GM18505 (cell line): ENCODE data around the gene EGFL6.
"Not testable (repeated sequence)": the region's sequence is repeated elsewhere in the genome, so short reads cannot be mapped to it uniquely, and the experiment has no call there.

Experiments
- ATAC-seq: cut with Tn5 transposase; IDR thresholded peaks from one replicate; pipeline ENCODE4 v1.9.1; 2021; ENCODE audit not compliant: unreplicated experiment
- POLR2A ChIP-seq: IDR thresholded peaks from 4 replicates; pipeline ENCODE4 v1.6.1; 2011; ENCODE audit warnings: borderline replicate concordance; ENCODE audit not compliant: insufficient read depth, insufficient read length; ENCODE audit errors: extremely low read depth

The EGFL6 gene

DNA sequence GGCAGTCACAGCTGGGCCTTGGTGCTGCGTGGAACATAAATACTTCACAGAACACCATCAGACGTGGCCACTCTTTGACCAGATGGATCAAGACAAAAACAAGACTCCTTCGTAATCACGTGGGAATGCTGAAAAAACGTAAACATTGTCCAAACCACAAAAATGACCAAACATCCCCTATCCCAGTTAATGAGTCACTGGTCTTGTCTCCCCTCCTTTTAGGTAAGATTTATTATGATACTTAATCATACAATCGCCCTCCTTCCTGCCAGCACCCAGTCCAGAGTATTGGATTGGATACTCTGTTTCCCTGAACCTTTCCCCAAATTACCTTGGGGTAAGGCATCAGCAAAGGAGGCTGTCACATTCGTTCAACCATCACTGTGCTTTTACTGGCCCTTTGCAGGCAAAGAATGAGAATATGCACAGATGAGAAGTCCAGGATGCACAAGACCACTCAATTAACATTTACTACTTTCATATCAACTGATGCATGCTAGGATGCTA is 82.9 kb downstream of the EGFL6 start:
- no peak for TF ChIP-seq POLR2A
- ATAC-seq, result peak; percentile 2

DNA sequence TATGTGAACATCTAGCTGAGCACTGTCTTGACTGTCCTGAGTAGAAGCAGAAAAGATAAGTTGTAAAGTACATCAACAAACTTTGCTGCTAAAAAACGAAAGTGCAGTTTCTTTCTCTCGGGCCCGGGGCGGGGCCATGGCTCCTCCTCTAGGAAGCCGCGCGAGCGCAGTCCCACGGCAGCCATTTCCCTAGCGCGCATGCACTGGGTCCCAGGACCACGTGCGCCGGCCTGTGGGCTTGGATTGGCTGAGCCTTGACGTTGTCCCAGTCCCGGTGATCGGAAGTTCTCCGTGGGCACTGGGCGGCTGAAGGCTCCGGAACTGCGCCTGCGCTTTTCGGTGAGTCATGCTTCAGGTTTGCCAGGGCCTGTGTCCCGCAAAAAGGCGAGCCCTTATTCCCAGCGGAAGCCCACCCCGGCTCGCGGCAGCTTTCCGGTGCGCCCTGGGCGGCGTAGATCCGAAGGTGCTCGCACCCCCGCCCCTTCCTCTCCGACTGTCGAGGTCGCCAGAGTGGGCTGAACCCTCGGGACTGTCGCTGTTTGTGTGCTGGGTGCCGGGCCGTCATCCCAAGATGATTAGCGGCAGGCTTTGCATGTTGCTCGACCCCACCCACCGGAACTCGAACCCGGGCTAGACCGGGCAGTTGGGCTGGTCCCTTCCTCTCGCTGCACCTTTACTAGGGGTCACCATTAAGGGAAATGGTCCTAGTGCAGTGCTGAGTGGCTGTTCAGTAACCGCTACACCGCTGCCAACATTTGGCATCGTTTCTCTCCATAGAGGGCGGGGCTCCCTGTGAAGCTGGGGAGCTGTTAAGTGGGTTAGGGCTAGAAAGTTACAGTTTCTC is 83.7 kb downstream of the EGFL6 start, which contains the start of gene TCEANC:
TSS of gene TCEANC (plus strand) at position 292 of the 844 bp plus-strand sequence. CDS start 9,368 bp downstream, outside the sequence.
- TF ChIP-seq POLR2A, result peak; percentile 86
- peak; percentile 97 for ATAC-seq

DNA sequence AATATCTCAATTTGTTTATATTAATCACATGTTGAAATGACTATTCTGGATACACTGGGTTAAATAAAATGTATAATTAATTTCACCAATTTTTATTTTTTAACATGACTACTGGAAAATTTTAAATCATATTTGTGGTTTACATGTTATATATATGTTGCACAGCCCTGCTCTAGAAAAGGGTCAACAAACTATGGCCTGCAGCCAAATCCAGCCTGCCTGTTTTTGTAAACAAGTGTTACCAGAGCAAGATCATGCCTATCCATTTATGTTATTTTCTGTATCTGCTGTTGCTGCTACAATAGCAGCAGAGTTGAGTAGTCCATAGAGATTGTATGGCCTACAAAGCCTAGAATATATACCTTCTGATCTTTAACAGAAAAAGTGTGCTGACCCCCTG is 84.7 kb downstream of the EGFL6 start:
- TF ChIP-seq POLR2A, result no peak
- no peak for ATAC-seq

DNA sequence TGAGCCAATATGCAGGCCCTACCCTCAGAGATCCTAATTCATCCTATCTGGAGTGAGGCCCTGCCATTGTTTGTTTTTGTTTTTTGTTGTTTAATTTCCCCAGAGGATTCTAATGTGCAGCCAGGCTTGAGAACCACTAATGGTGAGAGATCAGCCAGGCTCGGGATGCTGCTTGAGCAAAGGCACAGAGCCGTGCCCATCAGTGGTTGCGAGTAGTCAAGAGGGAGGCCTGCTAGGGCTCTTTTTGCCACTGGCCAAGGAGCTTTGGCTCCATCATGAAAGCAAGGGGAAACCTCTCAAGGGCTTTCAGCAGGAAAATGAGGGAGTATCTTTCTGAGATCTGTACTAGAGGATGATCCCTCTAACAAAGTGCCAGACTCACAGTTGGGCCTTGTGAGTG is 86.3 kb downstream of the EGFL6 start:
- no peak for TF ChIP-seq POLR2A

DNA sequence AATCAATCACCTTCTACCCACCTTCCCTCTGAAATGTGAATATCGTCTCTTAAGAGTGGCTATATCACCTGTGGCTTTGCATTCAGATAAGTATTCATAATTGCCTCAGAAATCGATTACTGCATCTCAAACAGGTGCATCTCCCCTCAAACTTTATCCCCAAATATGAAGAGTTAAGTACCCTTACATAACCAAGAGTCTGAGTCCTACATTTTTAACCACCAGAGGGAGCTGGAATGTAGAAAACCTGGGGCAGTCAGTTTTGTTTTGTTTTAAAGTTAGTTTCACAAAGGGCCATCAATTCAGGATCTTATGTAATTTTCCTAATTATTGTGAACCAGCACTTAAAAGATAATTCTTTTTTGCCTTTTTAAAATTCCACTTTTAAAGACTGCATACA is 89.2 kb downstream of the EGFL6 start:
- no peak for ATAC-seq
- TF ChIP-seq POLR2A, result no peak

More for the DNA sequence above, 86.3 kb downstream of the EGFL6 start:
- no peak for ATAC-seq

DNA sequence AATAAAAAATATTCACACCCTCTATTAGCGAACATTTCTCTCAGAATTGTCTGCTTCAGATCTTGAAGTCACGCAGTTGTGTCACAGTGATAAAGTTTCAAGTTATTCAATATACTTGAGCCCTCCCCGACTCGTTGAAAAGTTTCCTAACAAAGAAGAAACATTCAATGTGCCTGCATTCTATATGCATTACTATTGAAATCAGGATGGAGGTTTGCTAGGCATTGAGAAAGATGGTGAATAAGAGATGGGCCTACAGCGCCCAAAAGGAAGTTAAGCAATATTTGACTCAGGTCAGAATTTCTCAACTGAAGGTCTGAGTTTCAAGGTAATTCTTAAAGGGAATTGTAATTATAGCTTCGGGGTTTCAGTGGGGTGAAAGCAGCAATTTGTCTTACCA is 89.7 kb downstream of the EGFL6 start:
- no peak for ATAC-seq
- no peak for TF ChIP-seq POLR2A

DNA sequence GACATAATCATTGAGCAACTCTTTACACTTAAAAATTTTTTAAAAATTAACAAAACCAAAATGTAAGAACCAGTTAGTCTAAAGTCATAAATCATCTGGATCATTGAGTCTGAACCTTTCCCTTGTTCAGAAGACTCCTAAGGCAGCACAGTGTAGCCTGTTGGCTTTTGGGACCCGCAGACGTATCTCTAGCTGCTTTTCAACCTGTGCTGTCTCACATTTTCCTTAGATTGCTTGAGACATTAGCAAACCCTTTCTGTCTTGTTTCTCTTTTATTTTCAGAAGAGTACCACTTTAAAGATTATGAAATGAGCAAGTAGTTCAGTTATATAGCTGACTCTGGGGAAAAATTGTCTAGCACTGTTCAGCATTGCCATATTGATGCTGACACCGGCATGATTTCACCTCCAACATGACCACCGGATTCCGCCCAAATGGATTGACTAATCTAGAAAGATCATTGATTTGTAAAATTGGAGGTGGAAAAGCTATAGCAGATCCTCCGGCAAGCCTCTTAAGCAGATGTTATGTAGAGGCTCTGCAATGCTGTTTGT is 92.4 kb downstream of the EGFL6 start:
- TF ChIP-seq POLR2A, result no peak
- no peak for ATAC-seq

DNA sequence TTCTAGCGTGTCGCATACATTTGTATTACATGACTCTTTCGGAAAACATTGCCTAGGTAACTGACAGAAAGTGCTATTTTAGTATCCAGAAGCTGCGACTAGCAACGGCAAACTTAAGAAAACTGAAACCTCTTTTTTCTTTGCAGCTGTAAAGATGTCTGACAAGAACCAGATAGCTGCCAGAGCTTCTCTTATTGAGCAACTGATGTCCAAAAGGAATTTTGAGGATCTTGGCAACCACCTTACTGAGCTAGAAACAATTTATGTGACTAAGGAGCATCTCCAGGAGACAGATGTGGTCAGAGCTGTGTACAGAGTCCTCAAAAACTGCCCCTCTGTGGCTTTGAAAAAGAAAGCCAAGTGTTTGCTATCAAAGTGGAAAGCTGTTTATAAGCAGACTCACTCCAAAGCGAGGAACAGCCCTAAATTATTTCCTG is 93.0 kb downstream of the EGFL6 start:
- no peak for TF ChIP-seq POLR2A
- ATAC-seq, result no peak

DNA sequence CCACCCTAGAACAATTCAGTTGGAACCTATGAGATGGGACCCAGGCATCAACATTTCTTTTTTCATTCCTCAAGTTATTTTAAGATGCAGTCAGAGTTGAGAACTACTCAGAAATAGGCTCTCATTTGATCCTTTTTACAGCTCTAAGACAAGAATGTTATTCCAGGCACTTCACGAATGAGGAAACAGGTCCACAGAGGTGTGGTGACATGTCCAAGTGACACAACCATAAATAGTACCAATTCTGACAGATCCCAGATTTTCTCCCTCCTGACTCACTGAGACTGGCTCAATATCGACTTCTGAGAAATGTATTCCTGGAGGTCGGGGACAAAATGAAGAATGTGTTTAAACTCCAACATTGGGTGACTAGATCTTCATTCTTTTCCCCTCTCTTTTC is 94.6 kb downstream of the EGFL6 start:
- no peak for TF ChIP-seq POLR2A
- no peak for ATAC-seq

DNA sequence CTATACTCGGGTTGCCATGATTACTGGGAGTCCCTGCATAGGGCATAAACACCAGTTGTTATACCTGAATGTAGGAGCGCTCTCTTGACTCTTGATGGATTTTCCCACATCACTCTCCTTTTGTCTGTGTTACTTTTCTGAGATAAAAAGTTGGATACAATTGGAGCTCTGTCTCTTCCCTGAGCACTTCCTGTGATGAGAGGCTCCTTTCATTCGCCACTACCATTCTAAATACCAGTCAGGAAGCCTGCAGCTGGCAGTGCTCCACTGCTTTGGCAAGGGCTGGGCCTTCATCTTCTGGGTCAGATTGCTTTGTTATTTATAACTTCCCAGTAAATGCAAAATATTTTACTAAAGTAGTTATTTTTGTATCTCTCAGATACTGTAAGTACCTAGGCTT is 97.4 kb downstream of the EGFL6 start:
- no peak for ATAC-seq
- TF ChIP-seq POLR2A, result no peak

DNA sequence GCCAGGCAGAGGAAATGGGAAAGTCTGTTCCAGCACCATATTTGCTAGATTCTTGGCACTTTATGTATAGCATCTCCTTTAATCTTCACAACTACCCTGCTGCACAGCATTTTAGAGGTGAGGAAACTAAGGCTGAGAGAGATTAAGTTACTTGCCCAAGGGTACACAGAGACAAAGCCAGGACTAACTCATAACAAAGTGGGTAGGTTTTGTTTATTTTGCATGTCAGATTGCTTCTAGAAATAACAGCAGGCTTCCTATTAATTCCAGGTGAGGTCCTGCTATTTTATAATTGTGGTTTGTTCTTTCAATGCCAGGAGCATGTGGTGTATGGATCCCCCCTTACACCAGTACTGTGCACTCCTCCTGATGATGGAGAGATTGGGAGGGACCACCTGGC is 98.5 kb downstream of the EGFL6 start:
- ATAC-seq, result no peak
- TF ChIP-seq POLR2A, result no peak

DNA sequence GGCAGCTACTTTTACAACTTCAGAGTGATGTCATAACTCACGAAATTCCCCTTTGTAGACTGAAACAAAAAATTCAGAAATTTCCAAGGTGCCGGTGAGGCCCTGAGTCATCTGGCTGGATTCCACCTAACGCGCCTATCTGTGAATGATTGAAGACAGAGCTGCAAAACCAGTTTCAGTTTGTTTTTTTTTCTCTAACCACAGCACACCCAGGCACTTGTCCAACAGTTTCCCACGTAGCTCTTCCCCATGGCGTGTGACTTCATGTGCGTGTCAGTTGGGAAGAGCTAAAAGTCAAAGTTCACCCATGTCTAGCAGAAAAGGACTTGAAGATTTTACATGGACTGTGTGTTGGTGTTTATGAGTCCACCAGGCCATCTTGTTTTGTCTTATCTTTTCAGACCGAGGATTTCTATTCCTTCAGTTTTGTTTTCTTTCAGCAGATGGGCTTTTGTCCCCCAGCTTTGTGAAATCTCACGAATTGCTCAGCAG is 99.9 kb downstream of the EGFL6 start:
- ATAC-seq, result peak; percentile 80

DNA sequence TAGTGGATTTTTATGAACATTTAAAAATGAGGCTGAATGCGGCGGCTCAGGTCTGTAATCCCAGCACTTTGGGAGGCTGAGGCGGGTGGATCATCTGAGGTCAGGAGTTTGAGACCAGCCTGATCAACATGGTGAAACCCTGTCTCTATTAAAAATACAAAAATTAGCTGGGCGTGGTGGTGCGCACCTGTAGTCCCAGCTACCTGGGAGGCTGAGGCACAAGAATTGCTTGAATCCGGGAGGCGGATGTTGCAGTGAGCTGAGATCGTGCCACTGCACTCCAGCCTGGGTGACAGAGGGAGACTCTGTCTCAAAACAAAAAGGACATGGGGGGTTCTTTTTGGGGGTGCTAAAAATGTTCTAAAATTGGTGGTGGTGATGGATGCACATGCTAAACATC is 100.4 kb downstream of the EGFL6 start:
- ATAC-seq, result not testable (repeated sequence)

More for the DNA sequence above, 99.9 kb downstream of the EGFL6 start:
- peak; percentile 26 for TF ChIP-seq POLR2A

DNA sequence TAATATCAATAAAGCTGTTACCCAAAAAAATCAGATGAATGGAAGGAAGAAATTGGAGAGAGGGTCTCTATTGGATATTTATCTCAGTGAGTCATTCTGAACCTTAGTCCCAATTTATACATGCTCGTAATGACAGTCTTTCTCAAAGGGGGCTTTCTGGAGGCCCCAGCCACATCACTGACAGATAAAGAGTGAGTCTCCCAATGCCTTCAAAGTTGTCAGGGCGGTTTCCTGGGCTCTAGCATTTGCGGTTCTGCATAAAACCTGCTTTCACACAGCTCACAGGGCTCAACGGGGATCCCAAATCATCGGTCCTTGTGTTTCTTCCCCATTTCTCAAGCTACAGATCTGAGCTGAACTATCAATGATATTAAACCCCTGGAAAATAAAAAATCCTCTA is 100.8 kb downstream of the EGFL6 start:
- TF ChIP-seq POLR2A, result peak; percentile 25

DNA sequence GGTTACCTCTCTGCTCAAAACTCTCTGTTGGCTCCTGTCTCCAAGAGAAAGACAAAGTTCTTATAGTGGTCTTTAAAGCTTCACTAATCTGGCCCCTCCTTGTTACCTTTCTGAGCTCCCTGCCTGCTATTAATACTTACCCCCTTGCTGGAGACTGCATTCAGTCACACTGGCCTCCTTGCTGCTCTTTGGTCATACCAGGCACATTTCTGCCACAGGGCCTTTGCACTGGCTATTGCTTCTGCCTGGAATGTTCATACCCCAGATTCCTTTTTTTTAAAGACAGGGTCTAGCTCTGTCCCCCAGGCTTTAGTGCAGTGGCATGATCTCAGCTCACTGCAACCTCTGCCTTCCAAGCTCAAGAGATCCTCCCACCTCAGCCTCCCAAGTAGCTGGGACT is 103.6 kb downstream of the EGFL6 start:
- ATAC-seq, result no peak
- no peak for TF ChIP-seq POLR2A

More for the DNA sequence above, 100.8 kb downstream of the EGFL6 start:
- ATAC-seq, result no peak

DNA sequence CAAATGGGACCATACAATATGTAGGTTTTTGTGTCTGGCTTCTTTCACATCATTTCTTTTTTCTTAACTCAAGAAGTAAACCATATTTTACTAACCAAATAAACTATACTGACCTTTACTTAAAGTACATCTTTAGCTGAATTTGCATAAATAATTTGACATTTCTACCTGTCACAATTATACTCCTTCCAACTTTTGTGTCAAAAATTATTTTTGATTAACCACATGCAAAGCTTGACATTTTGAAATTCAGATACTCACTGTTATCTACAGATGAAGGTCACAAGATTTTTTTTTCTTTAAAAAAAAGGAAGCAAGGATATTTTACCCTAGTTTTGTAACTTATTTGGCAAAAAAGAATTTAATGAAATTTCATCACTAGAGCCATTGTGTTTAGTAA is 107.5 kb downstream of the EGFL6 start:
- ATAC-seq, result no peak
- no peak for TF ChIP-seq POLR2A

DNA sequence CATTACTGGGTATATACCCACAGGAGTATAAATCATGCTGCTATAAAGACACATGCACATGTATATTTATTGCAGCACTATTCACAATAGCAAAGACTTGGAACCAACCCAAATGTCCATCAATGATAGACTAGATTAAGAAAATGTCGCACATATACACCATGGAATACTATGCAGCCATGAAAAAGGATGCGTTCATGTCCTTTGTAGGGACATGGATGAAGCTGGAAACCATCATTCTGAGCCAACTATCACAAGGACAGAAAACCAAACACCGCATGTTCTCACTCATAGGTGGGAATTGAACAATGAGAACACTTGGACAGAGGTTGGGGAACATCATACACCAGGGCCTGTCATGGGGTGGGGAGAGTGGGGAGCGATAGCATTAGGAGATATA is 110.3 kb downstream of the EGFL6 start:
- not testable (repeated sequence) for ATAC-seq
